ENCODE results near the gene MPP7. TPM values are rescaled to one million over a fixed set of nuclear protein-coding genes. Genes with fewer than 3 reads are reported as not detected.

MPP7 gene
- total and polyA plus RNA-seq, 2 of the 8 experiments (the other 6 are each of a cell fraction or from before 2014, with no cell fraction given) = 1.9 to 9.3 TPM

DNA sequence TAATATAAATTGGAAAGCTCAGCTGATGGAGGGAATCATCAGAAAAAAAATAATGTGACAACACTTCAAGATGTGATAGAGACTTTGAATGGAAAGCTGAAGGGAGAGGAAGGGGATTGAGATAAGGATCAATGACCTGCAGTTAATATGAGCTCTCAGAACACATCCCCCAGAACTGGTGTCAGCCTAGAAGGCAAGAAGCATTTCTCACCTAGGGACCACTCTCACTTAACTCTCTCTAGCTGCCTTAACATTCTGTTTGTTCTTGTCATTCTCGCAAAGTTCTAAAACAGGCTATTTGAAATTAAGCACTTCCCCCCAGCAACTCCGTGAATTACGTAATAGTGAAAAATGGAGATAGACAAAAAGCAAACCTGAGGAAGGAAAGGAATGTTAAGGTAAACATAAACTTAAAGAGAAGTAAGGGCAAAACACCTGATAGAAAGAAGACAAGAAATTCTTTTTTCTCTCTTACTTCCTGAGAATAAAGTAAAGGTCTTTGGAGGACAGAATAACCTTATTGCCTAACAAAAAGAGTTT lies 1.2 kb upstream of the MPP7 start:
- H3K4me2 ChIP-seq (ENCODE audit: insufficient read depth in 1 of 2, low read depth in 2 of 2, low read length in 2 of 2) = peak overlapping the region in 1 of 2 experiments; percentile 83; a peak in 1 of 4 replicates
- WGBS, 2 experiments (ENCODE audit: extremely low coverage in 1 of 2, insufficient coverage in 1 of 2, insufficient read length in 1 of 2, insufficient replicate concordance in 2 of 2, low coverage in 1 of 2, low lambda C conversion rate in 2 of 2, missing lambda C conversion rate in 1 of 2) = 90% methylated on average over 3 of the region's 3 CpGs; no CpG with 5 or more reads in 1 of the 2 experiments

More for the DNA sequence above, 1.2 kb upstream of the MPP7 start:
- Histone ChIP-seq H2BK20ac (ENCODE audit: low read length) (no peak overlapping the region), H2AK5ac (ENCODE audit: low read depth, low read length) (no peak overlapping the region), H2BK15ac (ENCODE audit: low read length) (no peak overlapping the region), H3K27ac (ENCODE audit: low read depth, low read length) (no peak overlapping the region), H2BK12ac (ENCODE audit: low read depth, low read length) (no peak overlapping the region), H3K79me2 (ENCODE audit: control insufficient read depth in 1 of 2, insufficient read depth in 2 of 2, low read length in 2 of 2) (peaks cover 0 to 2% of the 10 kb centered on the region in 2 experiments; a peak in 1 of 4 replicates), H3K14ac (ENCODE audit: insufficient read length) (no peak overlapping the region), H3K23me2 (ENCODE audit: low read depth, low read length) (no peaks in the 10 kb centered on the region), H3K4me1 (replicated peaks in 1 of 4; ENCODE audit: control insufficient read depth in 3 of 4, insufficient read depth in 4 of 4, low read length in 3 of 4) (peaks cover 0 to 3% (median under 1%) of the 10 kb centered on the region in 4 experiments; a peak in 3 of 7 replicates), H3K18ac (ENCODE audit: extremely low read depth, low read length) (no peak overlapping the region), H3K27me3 (replicated peaks in 1 of 4; ENCODE audit: control insufficient read depth in 3 of 4, extremely low read depth in 1 of 4, insufficient read depth in 3 of 4, low read length in 3 of 4) (peaks cover 0 to 1% (median 0%) of the 10 kb centered on the region in 4 experiments; a peak in 2 of 7 replicates), H2BK120ac (replicated peaks; ENCODE audit: low read depth, low read length) (no peak overlapping the region), H2AFZ (ENCODE audit: low read length) (no peak overlapping the region), H3K4ac (replicated peaks; ENCODE audit: insufficient read length, low read depth, low read length) (no peak overlapping the region), H4K91ac (replicated peaks; ENCODE audit: insufficient read length, low read length) (no peak overlapping the region), H4K8ac (ENCODE audit: extremely low read depth, insufficient read depth, low read length) (no peak overlapping the region), H4K20me1 (replicated peaks in 1 of 2; ENCODE audit: control insufficient read depth in 1 of 2, insufficient read depth in 2 of 2, low read length in 2 of 2) (no peaks in the 10 kb centered on the region), H3K9ac (replicated peaks in 1 of 4; ENCODE audit: extremely low read depth in 1 of 4, low read depth in 3 of 4, low read length in 3 of 4) (no peak overlapping the region), H3K79me1 (ENCODE audit: low read depth, low read length) (no peaks in the 10 kb centered on the region), H2BK5ac (ENCODE audit: low read depth, low read length) (no peak overlapping the region), H3K23ac (ENCODE audit: insufficient read length) (no peak overlapping the region), H4K5ac (ENCODE audit: insufficient read length, low read depth, low read length) (no peak overlapping the region), H3K9me3 (ENCODE audit: insufficient read depth in 2 of 2, low read depth in 1 of 2, low read length in 1 of 2) (no peaks in the 10 kb centered on the region), H3K4me3 (ENCODE audit: extremely low read depth in 1 of 4, insufficient read depth in 2 of 4, low read depth in 3 of 4, low read length in 4 of 4) (peak overlapping the region in 2 of 4 experiments; percentile 66 to 68; a peak in 3 of 8 replicates), H3K36me3 (ENCODE audit: control insufficient read depth in 2 of 4, insufficient read depth in 4 of 4, low read length in 3 of 4) (no peaks in the 10 kb centered on the region), H3K56ac (replicated peaks; ENCODE audit: insufficient read length, low read depth, low read length) (no peak overlapping the region)
- no peak for DNase-seq (ENCODE audit: low read depth in 1 of 2, low spot score in 2 of 2)
- POLR2A ChIA-PET (ENCODE audit: partially characterized antibody) = interaction anchor here (1.4 to 2.4 kb wide), 5 partner anchors 8 to 561 kb away, joined by 4 to 8 read pairs (median 5); no protein-coding TSS in a partner anchor
- no peak for FAIRE-seq
- CTCF ChIA-PET (ENCODE audit: partially characterized antibody) = interaction anchor here (0.6 to 8.8 kb wide), 5 partner anchors 20 to 1426 kb away, joined by 3 to 60 read pairs (median 3); no protein-coding TSS in a partner anchor
- TF ChIP-seq KDM5A (IDR thresholded peaks at IDR 0.05; ENCODE audit: low read length) (no peak), CEBPB (IDR thresholded peaks at IDR 0.05; ENCODE audit: low read depth, low read length) (0 out of 2 replicates have a peak, but pooled peaks have one; percentile 33)

Data from H1 (cell line).